ENCODE measurements around the gene TCP11L2. TPM values are rescaled to one million over a fixed set of nuclear protein-coding genes. Genes with fewer than 3 reads are reported as not detected.
"Not testable (repeated sequence)": the region's sequence is repeated elsewhere in the genome, so short reads cannot be mapped to it uniquely, and the experiment has no call there.

Gene TCP11L2
- total RNA-seq, 4 donors from 2014 or later: 55.5 to 81.4 (median 72.7) TPM

- no peak overlapping the region for H3K4me3 ChIP-seq (ENCODE audit: low read depth, poor library complexity, severe bottlenecking)
- intact Hi-C loops (cut with DNase I; ENCODE audit: low total_unique reads): no loop called here
- TF ChIP-seq POLR2A (IDR thresholded peaks at IDR 0.05) (no peak), CTCF (IDR thresholded peaks at IDR 0.05) (no peak)
- WGBS, 2 donors: 73% methylated on average over 7 of the region's 7 CpGs
- no peak for DNase-seq (ENCODE audit: low spot score in 2 of 2)
Observed at GRCh38 chr12:106309671-106310505, 7.4 kb downstream of the TCP11L2 start.

- 87 to 89% methylated on average over 5 of the region's 5 CpGs for WGBS, 2 donors
- DNase-seq (ENCODE audit: low spot score in 2 of 2): no peak
- TF ChIP-seq CTCF (IDR thresholded peaks at IDR 0.05): no peak
- no peak for TF ChIP-seq POLR2A (IDR thresholded peaks at IDR 0.05)
- no peak overlapping the region for H3K4me3 ChIP-seq (ENCODE audit: low read depth, poor library complexity, severe bottlenecking)
- intact Hi-C loops (cut with DNase I; ENCODE audit: low total_unique reads): no loop called here
Observed at GRCh38 chr12:106310687-106311086, 8.2 kb downstream of the TCP11L2 start.

GRCh38 chr12:106311139-106311538 is 8.6 kb downstream of the TCP11L2 start:
- DNase-seq (ENCODE audit: low spot score in 2 of 2): no peak
- no peak for TF ChIP-seq POLR2A (IDR thresholded peaks at IDR 0.05)
- 73% methylated on average over 8 of the region's 8 CpGs for WGBS, 2 donors
- no peak overlapping the region for H3K4me3 ChIP-seq (ENCODE audit: low read depth, poor library complexity, severe bottlenecking)
- intact Hi-C loops (cut with DNase I; ENCODE audit: low total_unique reads): no loop called here

- WGBS, 2 donors: 65 to 92% methylated on average over 4 of the region's 4 CpGs
- H3K4me3 ChIP-seq (ENCODE audit: low read depth, poor library complexity, severe bottlenecking); intact Hi-C loops (cut with DNase I; ENCODE audit: low total_unique reads); DNase-seq (ENCODE audit: low spot score in 2 of 2): not testable (repeated sequence)
Observed at GRCh38 chr12:106313413-106313812, 10.9 kb downstream of the TCP11L2 start.

- intact Hi-C loops (cut with DNase I; ENCODE audit: low total_unique reads): no loop called here
- H3K4me3 ChIP-seq (ENCODE audit: low read depth, poor library complexity, severe bottlenecking): no peak overlapping the region
- TF ChIP-seq CTCF (IDR thresholded peaks at IDR 0.05): no peak
- no peak for TF ChIP-seq POLR2A (IDR thresholded peaks at IDR 0.05)
- DNase-seq (ENCODE audit: low spot score in 2 of 2): no peak
- 64 to 91% methylated on average over 4 of the region's 4 CpGs for WGBS, 2 donors
Observed at GRCh38 chr12:106315523-106315922, 13.0 kb downstream of the TCP11L2 start.

- intact Hi-C loops (cut with DNase I; ENCODE audit: low total_unique reads): no loop called here
- DNase-seq (ENCODE audit: low spot score in 2 of 2): no peak
- WGBS, 2 donors: 89 to 90% methylated on average over 6 of the region's 6 CpGs
- no peak for TF ChIP-seq POLR2A (IDR thresholded peaks at IDR 0.05)
- TF ChIP-seq CTCF (IDR thresholded peaks at IDR 0.05): no peak
- H3K4me3 ChIP-seq (ENCODE audit: low read depth, poor library complexity, severe bottlenecking): no peak overlapping the region
Observed at GRCh38 chr12:106317406-106318082, 15.0 kb downstream of the TCP11L2 start.
